Measurements from ENCODE around the gene GRID2. TPM values are rescaled to one million over a fixed set of nuclear protein-coding genes. Genes with fewer than 3 reads are reported as not detected.

The GRID2 gene
- total and polyA plus RNA-seq, 2 of the 4 experiments (the other 2 are of a cell fraction), result under 0.01 TPM; not detected in 1

GRCh38 chr4:92566269-92566668 is 262.5 kb downstream of the GRID2 start:
- Histone ChIP-seq H4K20me1 (ENCODE audit: insufficient read depth, low read length) (no peaks in the 10 kb centered on the region), H3K18ac (ENCODE audit: low read depth, low read length) (no peak overlapping the region), H2BK15ac (ENCODE audit: low read depth, low read length) (no peak overlapping the region), H4K8ac (ENCODE audit: low read depth in 2 of 2, low read length in 2 of 2) (no peak overlapping the region), H3K4ac (ENCODE audit: low read depth, low read length) (no peak overlapping the region), H2BK5ac (ENCODE audit: low read depth, low read length, poor library complexity, severe bottlenecking) (no peak overlapping the region), H3K36me3 (ENCODE audit: control insufficient read depth, insufficient read depth, low read length) (no peaks in the 10 kb centered on the region), H3K27me3 (ENCODE audit: control insufficient read depth, insufficient read depth, low read length) (no peaks in the 10 kb centered on the region), H3K4me3 (ENCODE audit: insufficient read depth, low read depth, low read length) (no peak overlapping the region), H4K91ac (ENCODE audit: insufficient read depth, low read depth, low read length) (no peak overlapping the region), H2BK120ac (ENCODE audit: low read depth, low read length) (no peak overlapping the region), H3K14ac (replicated peaks; ENCODE audit: low read depth, low read length) (no peak overlapping the region), H3K79me1 (ENCODE audit: low read depth in 1 of 2, low read length in 2 of 2) (no peaks in the 10 kb centered on the region), H2AK5ac (ENCODE audit: low read depth, low read length) (no peak overlapping the region), H3K9ac (ENCODE audit: low read depth, low read length) (no peak overlapping the region), H3K4me1 (ENCODE audit: control insufficient read depth, insufficient read depth, low read length) (no peaks in the 10 kb centered on the region), H3K23ac (ENCODE audit: low read depth, low read length) (no peak overlapping the region), H3K9me3 (ENCODE audit: control insufficient read depth, insufficient read depth, low read length) (no peaks in the 10 kb centered on the region), H3K27ac (ENCODE audit: insufficient read depth, low read length) (no peak overlapping the region), H3K56ac (ENCODE audit: extremely low read depth, insufficient read depth, low read length) (no peak overlapping the region), H2AK9ac (replicated peaks; ENCODE audit: low read depth, low read length, poor library complexity) (no peak overlapping the region), H3K9me1 (ENCODE audit: insufficient read depth, low read length) (no peaks in the 10 kb centered on the region), H2AFZ (replicated peaks; ENCODE audit: low read length, poor library complexity) (no peak overlapping the region), H2BK20ac (ENCODE audit: low read depth, low read length) (no peak overlapping the region), H3K4me2 (ENCODE audit: low read depth, low read length) (no peak overlapping the region), H4K5ac (ENCODE audit: low read depth, low read length) (no peak overlapping the region)
- no peak for TF ChIP-seq POLR2A (IDR thresholded peaks at IDR 0.05; ENCODE audit: low read depth, low read length)
- TF ChIP-seq BHLHE40 (IDR thresholded peaks at IDR 0.05; ENCODE audit: low read depth, low read length), result no peak
- no peak for TF ChIP-seq NFE2L2 (IDR thresholded peaks at IDR 0.05; ENCODE audit: low read depth, low read length)
- no peak for TF ChIP-seq SMC3 (IDR thresholded peaks at IDR 0.05; ENCODE audit: low read depth, low read length)
- TF ChIP-seq RFX5 (IDR thresholded peaks at IDR 0.05; ENCODE audit: low read depth, low read length), result no peak
- no peak for TF ChIP-seq MXI1 (IDR thresholded peaks at IDR 0.05; ENCODE audit: borderline replicate concordance, low read depth, low read length)
- TF ChIP-seq ELK1 (IDR thresholded peaks at IDR 0.05; ENCODE audit: borderline replicate concordance, low read depth, low read length), result no peak
- no peak for TF ChIP-seq RCOR1 (IDR thresholded peaks at IDR 0.05; ENCODE audit: insufficient replicate concordance, low read length)
- WGBS, 2 experiments (ENCODE audit: extremely low coverage in 2 of 2, insufficient read length in 1 of 2), result no CpG with 5 or more reads among the region's 3 CpGs
- intact Hi-C loops (cut with micrococcal nuclease) (no loop called here), dilution Hi-C loops (cut with HindIII; ENCODE audit: low sequenced_read_pairs, unreplicated experiment) (no loop called here), in situ Hi-C loops (cut with MboI; ENCODE audit: low sequenced_read_pairs) (no loop called here)
- ChIA-PET CTCF (no interaction called here), POLR2A (ENCODE audit: unreplicated experiment) (no interaction called here)
- ATAC-seq (ENCODE audit: low read depth) (no peak), DNase-seq (no peak)
- BruUV-seq (replicated peaks), result no TSS peak
